WTC11 (cell line): Measurements from ENCODE around the gene ZFP37.
"Not testable (repeated sequence)": the region's sequence is repeated elsewhere in the genome, so short reads cannot be mapped to it uniquely, and the experiment has no call there.

Experiments used
- CTCF ChIP-seq: fragments of 200-600 bp; IDR thresholded peaks from 2 replicates; pipeline ENCODE4 v1.8.0; 2022; ENCODE audit warnings: antibody characterized with exemption
- SP1 ChIP-seq: sonication (generic); formaldehyde crosslinking; conservative IDR thresholded peaks from 2 replicates; pipeline ENCODE4 v1.8.1; 2022; ENCODE audit warnings: missing genetic modification reagents
- ZBTB43 ChIP-seq: sonication (generic); formaldehyde crosslinking; IDR thresholded peaks from 2 replicates; pipeline ENCODE4 v1.8.1; 2023; ENCODE audit warnings: mild to moderate bottlenecking, missing genetic modification reagents

- not testable (repeated sequence) for TF ChIP-seq CTCF; ZBTB43 (CRISPR knock-in tag); SP1 (CRISPR knock-in tag)
Measured at GRCh38 chr9:113088456-113089142, 32.1 kb upstream of the ZFP37 start.
